GM12891 (cell line): ENCODE results near the gene MON2.

Experiments used
- POLR2A ChIP-seq: IDR thresholded peaks from 2 replicates; pipeline ENCODE4 v1.6.1; 2011; ENCODE audit warnings: low read depth, low read length, control low read depth
- POLR2AphosphoS5 ChIP-seq: IDR thresholded peaks from 2 replicates; pipeline ENCODE4 v1.6.1; 2011; ENCODE audit warnings: low read depth, low read length, control low read depth

- no peak for TF ChIP-seq POLR2A
- TF ChIP-seq POLR2AphosphoS5: no peak
Measured at GRCh38 chr12:62640910-62641448, 174.4 kb downstream of the MON2 start.
